Metanephros (tissue), 2 donors: ENCODE data around the gene SPART. TPM values are rescaled to one million over a fixed set of nuclear protein-coding genes. Genes with fewer than 3 reads are reported as not detected.

Source experiments
- small RNA-seq: library from RNA; depleted of rRNA; stranded (forward); fragments of <200 nt; gene quantifications from one replicate; pipeline ENCODE3, GENCODE V24; 2014; ENCODE audit warnings: low replicate concordance
- total RNA-seq: library from RNA; depleted of rRNA; stranded (reverse); fragments of >200 nt; gene quantifications from one replicate; pipeline ENCODE4 v1.2.3, GENCODE V29; 2014

Gene SPART
- total RNA-seq, result 55.8 TPM

GRCh38 chr13:36346222-36347083 lies at the start of gene SPART:
SPART (minus strand) TSS chr13:36346394; CDS start chr13:36335830, 10,564 bp downstream.

GRCh38 chr13:36297366-36298338 lies 48.5 kb downstream of the SPART start, which contains the start of gene CCDC169:
CCDC169 (minus strand) TSS chr13:36297814; CDS start chr13:36297719, 95 bp downstream.

Small RNA genes lying within 50 kb of the gene (small RNA-seq; reads per million reads assigned to genes)
- gene RNU6-71P, result not detected

Other genes starting within 250 kb of the SPART start
- 21.1 TPM for gene DCLK1, start 215.0 kb downstream of the SPART start, total RNA-seq
- 0.18 TPM for gene SOHLH2, start 131.8 kb downstream of the SPART start, total RNA-seq
- gene CCDC169, start 48.6 kb downstream of the SPART start, total RNA-seq, result 4.2 TPM
- 0.58 TPM for gene CCNA1, start 86.1 kb upstream of the SPART start, total RNA-seq